GM21423 (cell line): ENCODE data around the gene RPP38.

Experiments
- ATAC-seq: cut with Tn5 transposase; IDR thresholded peaks from one replicate; pipeline ENCODE4 v1.9.1; 2021; ENCODE audit warnings: mild to moderate bottlenecking, moderate library complexity; ENCODE audit not compliant: unreplicated experiment

Gene RPP38, protein sequence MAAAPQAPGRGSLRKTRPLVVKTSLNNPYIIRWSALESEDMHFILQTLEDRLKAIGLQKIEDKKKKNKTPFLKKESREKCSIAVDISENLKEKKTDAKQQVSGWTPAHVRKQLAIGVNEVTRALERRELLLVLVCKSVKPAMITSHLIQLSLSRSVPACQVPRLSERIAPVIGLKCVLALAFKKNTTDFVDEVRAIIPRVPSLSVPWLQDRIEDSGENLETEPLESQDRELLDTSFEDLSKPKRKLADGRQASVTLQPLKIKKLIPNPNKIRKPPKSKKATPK

GRCh38 chr10:15097011-15097812 is at the start of gene RPP38:
Gene RPP38, plus strand, starts transcription at chr10:15097355. Its CDS starts 5,960 bp downstream, at chr10:15103315.
- peak; percentile 79 for ATAC-seq

DNA sequence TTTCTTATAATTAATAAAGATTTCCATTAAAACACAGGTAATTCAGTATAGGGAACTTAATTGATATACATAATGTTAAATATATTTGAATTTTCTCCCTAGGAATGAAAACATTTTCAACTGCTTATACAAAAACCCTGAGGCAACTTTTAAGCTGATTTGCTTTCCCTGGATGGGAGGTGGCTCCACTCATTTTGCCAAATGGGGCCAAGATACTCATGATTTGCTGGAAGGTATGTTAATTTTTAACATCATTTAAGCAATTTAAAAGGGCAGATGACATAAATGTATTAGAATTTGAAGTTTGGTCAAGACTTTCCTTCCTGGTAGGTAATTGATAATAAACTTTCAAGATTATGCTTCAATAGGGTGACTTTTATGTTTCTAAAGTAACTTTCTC is 47.6 kb upstream of the RPP38 start:
- ATAC-seq, result no peak

DNA sequence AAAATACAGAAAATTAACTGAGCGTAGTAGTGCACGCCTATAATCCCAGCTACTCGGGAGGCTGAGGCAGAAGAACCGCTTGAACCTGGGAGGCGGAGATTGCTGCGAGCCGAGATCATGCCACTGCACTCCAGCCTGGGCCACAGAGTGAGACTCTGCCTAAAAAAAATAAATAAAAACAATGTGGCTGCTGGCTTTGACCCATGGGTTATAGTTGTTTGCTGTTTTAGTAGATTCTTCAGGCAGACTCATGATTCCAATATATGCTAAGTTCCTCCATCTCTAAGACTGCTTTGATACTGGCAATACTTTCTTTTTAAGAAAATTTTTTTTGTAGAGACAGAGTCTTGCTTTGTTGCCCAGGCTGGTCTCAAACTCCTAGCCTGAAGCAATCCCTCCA is 45.0 kb upstream of the RPP38 start:
- no peak for ATAC-seq

- no peak for ATAC-seq
Measured at GRCh38 chr10:15053061-15053460, 44.1 kb upstream of the RPP38 start.

GRCh38 chr10:15058689-15059088 is 38.5 kb upstream of the RPP38 start:
- ATAC-seq, result no peak

- ATAC-seq, result no peak
Measured at GRCh38 chr10:15059914-15060313, 37.2 kb upstream of the RPP38 start.

DNA sequence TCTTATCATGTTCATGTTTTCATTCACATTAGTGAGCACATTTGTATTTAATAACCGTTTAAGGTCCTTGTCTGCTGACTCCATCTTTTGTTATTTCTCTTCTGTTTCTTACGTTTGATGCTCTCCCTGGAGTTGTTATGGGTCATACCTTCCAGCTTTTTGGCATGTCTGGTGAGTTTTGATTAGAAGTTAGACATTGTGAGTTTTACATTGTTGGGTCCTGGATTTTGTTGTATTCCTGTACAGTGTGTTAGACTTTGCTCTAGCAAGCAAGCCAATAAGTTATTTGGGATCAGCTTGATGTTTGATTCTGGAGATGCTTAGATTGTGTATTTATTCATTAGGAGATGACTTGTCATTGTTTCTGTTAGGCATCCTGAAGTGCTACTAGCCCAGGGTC is 36.5 kb upstream of the RPP38 start:
- no peak for ATAC-seq

DNA sequence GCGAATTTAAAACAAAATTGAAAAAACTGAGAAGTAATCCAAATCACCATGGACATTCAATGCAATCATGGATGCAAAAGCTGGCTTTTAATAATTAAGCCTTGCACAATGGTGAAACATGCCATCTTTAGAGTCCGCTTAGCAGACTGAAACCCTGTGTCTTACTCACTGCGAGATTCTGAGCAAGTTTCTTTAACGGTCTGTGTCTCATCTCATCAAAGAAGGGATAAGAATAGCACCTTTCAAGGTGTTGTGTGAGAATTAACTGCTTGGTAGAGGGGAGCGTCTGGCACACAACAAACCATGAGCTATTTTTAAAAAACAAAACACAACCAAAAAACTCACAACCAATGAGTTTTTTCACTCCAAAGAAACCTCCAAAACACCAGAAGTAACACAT is 30.0 kb upstream of the RPP38 start:
- ATAC-seq, result peak; percentile 93

DNA sequence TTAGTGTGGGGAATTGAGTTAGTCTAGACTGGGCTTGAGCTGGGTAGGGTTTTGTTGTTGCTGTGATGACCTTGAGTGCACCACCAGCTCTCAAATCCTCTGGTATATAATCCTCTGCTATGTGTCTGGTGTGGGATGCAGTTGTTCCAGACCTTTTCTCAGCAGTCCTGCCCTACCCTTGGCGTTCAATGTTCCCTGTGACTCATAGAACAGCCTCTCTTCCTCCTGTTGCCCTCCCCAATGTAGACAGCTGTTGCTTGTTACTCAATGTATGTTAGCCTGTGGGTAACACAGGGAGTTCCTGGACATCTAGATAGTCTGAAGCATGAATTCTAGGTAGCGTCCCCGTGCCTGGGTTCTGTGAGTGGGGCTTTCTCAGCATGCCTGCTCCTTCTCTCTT is 28.4 kb upstream of the RPP38 start:
- ATAC-seq, result no peak

- no peak for ATAC-seq
Measured at GRCh38 chr10:15069230-15069629, 27.9 kb upstream of the RPP38 start.

DNA sequence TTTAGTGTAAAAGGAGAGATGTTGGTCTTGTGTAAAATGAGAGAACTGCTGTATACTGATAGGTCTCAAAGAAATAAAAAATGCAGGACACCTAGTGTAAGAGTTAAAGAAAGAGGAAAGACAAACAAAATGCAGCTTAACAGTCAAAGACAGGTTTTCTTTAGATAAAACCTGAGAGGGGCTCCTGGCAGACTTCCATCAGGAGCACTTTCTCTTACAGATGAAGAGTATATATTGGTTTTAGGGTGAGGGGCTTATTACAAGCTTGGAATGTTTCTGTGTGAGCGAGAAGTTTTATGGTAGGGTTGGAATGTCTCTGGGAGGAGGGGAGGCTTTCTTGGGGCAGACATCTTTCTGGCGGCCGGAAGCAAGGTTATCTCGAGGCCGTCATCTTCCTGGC is 24.8 kb upstream of the RPP38 start:
- ATAC-seq, result no peak

- no peak for ATAC-seq
Measured at GRCh38 chr10:15075421-15075820, 21.7 kb upstream of the RPP38 start.

- ATAC-seq, result no peak
Measured at GRCh38 chr10:15083674-15084501, 13.3 kb upstream of the RPP38 start.

GRCh38 chr10:15084502-15084922 is 12.6 kb upstream of the RPP38 start:
- no peak for ATAC-seq

- ATAC-seq, result peak; percentile 99
Measured at GRCh38 chr10:15088428-15089261, 8.5 kb upstream of the RPP38 start, which contains the start of gene ACBD7. Gene ACBD7, minus strand, starts transcription at chr10:15088776. Its CDS starts 48 bp downstream, at chr10:15088728.

- no peak for ATAC-seq
Measured at GRCh38 chr10:15091418-15091817, 5.7 kb upstream of the RPP38 start.

DNA sequence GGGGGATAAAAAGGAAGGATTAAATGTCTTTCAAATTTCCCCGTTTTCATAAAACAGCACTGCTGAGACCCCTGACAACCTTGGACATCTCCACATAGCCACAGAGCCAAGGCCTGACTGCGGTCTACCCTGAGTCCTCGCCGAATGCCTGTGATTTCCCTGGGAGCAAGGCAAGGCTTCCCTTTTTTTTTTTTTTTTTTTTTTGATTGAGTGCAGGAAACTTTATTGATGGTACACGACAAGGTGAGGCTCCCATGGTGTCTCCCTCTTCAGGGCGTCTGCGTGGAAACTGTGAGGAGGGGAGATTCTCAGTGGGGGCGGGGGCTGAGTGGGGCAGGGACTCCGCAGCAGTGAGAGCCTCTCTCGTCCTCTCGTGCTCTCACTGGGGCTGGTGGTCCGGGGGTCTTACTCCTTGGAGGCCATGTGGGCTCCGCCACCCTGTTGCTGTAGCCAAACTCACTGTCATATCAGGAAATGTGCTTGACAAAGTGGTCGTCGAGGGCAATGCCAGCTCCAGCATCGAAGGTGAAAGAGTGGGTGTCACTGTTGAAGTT is 4.2 kb upstream of the RPP38 start:
- ATAC-seq, result no peak

- peak; percentile 21 for ATAC-seq
Measured at GRCh38 chr10:15096661-15097010, 519 bp upstream of the RPP38 start.

- no peak for ATAC-seq
Measured at GRCh38 chr10:15099886-15100285, 2.7 kb downstream of the RPP38 start.

GRCh38 chr10:15103513-15103912 is 6.4 kb downstream of the RPP38 start:
- no peak for ATAC-seq
